PFSK-1 (cell line): ENCODE results near the gene ACP2.

Experiments used
- FOXP2 ChIP-seq: optimal IDR thresholded peaks from 2 replicates; pipeline ENCODE3; 2011; ENCODE audit warnings: borderline replicate concordance, control low read depth, inconsistent platforms; ENCODE audit not compliant: insufficient read depth; ENCODE audit errors: extremely low read length, extremely low read depth
- POLR2AphosphoS5 ChIP-seq: IDR thresholded peaks from 2 replicates; pipeline ENCODE4 v1.6.1; 2012; ENCODE audit warnings: low read depth, mild to moderate bottlenecking, control low read depth, low read length, moderate library complexity
- REST ChIP-seq, 2 experiments: IDR thresholded peaks; 2 replicates each; pipeline versions ENCODE4 v1.6.1 to v1.8.0; 2011 to 2012; ENCODE audit warnings: low read depth in 2 of 2, low read length in 2 of 2, control low read depth in 1 of 2, inconsistent platforms in 1 of 2, mild to moderate bottlenecking in 1 of 2, moderate library complexity in 1 of 2; ENCODE audit not compliant: insufficient read depth in 1 of 2
- SIN3A ChIP-seq: IDR thresholded peaks from 2 replicates; pipeline ENCODE4 v1.6.1; 2012; ENCODE audit warnings: mild to moderate bottlenecking, low read length, moderate library complexity, borderline replicate concordance; ENCODE audit not compliant: insufficient read depth
- TAF1 ChIP-seq: IDR thresholded peaks from 2 replicates; pipeline ENCODE4 v1.6.1; 2012; ENCODE audit warnings: low read length, control low read depth, borderline replicate concordance; ENCODE audit not compliant: insufficient read depth

- no peak for TF ChIP-seq REST (IDR thresholded peaks at IDR 0.05; ENCODE audit: insufficient read depth in 1 of 2, low read depth in 2 of 2, low read length in 2 of 2)
- TF ChIP-seq POLR2AphosphoS5: no peak
- no peak for TF ChIP-seq TAF1
- TF ChIP-seq FOXP2: no peak
- TF ChIP-seq SIN3A: no peak
These were observed 32.4 kb downstream of the ACP2 start for GRCh38 chr11:47216121-47216798.
